IMR-90 (cell line): ENCODE measurements around the gene RALGPS1. TPM values are rescaled to one million over a fixed set of nuclear protein-coding genes. Genes with fewer than 3 reads are reported as not detected.

Experiments used
- ATAC-seq: fragments of 200-7000 bp; cut with Tn5 transposase; 2 replicates; pipeline ENCODE4 v1.9.1; 2020; ENCODE audit warnings: low read depth, mild to moderate bottlenecking, moderate library complexity
- BruUV-seq: library from RNA; stranded (reverse); fragments of 400-500 nt; replicated peaks from 2 replicates; lab custom pipeline; 2021; lab: Mats Ljungman, UMichigan
- CTCF ChIA-PET: fragments of 300-600 bp; formaldehyde crosslinking; extraction: SDS; loops from one replicate; lab custom pipeline; 2021; ENCODE audit warnings: antibody characterized with exemption; lab: Yijun Ruan, JAX
- POLR2A ChIA-PET: fragments of 300-600 bp; sonication (Branson Sonifier 250); formaldehyde crosslinking; loops from one replicate; lab custom pipeline; 2022; ENCODE audit warnings: antibody characterized with exemption; ENCODE audit not compliant: unreplicated experiment; lab: Charles Lee
- DNase-seq: peaks from one replicate; pipeline ENCODE4 v3.0.0; 2013
- H2AFZ ChIP-seq: replicated peaks from 2 replicates; pipeline ENCODE3; 2013; ENCODE audit warnings: low read length, mild to moderate bottlenecking; ENCODE audit not compliant: poor library complexity
- H2AK5ac ChIP-seq: 2 replicates; pipeline ENCODE4 v1.6.1; 2013; ENCODE audit warnings: low read depth, low read length, inconsistent platforms
- H2AK9ac ChIP-seq: replicated peaks from 2 replicates; pipeline ENCODE3; 2013; ENCODE audit warnings: mild to moderate bottlenecking, low read depth, low read length, moderate library complexity; ENCODE audit not compliant: poor library complexity
- H2BK120ac ChIP-seq: 2 replicates; pipeline ENCODE4 v1.6.1; 2013; ENCODE audit warnings: low read depth, low read length, inconsistent platforms
- H2BK15ac ChIP-seq: 3 replicates; pipeline ENCODE4 v1.6.1; 2013; ENCODE audit warnings: low read depth, low read length, inconsistent platforms
- H2BK20ac ChIP-seq: 2 replicates; pipeline ENCODE4 v1.6.1; 2013; ENCODE audit warnings: low read depth, mild to moderate bottlenecking, inconsistent platforms, low read length, moderate library complexity
- H2BK5ac ChIP-seq: 2 replicates; pipeline ENCODE4 v1.6.1; 2013; ENCODE audit warnings: mild to moderate bottlenecking, low read depth, low read length, inconsistent platforms; ENCODE audit not compliant: poor library complexity, severe bottlenecking
- H3K14ac ChIP-seq: replicated peaks from 2 replicates; pipeline ENCODE4 v1.6.1; 2013; ENCODE audit warnings: low read depth, low read length, inconsistent platforms
- H3K18ac ChIP-seq: 2 replicates; pipeline ENCODE4 v1.6.1; 2013; ENCODE audit warnings: low read depth, low read length, control low read depth
- H3K23ac ChIP-seq: 2 replicates; pipeline ENCODE4 v1.6.1; 2013; ENCODE audit warnings: low read depth, low read length, inconsistent platforms
- H3K27ac ChIP-seq: 2 replicates; pipeline ENCODE4 v1.5.1; 2013; ENCODE audit warnings: mild to moderate bottlenecking, control low read depth, low read length; ENCODE audit not compliant: insufficient read depth
- H3K27me3 ChIP-seq: 2 replicates; pipeline ENCODE4 v1.6.1; 2013; ENCODE audit warnings: low read length; ENCODE audit not compliant: control insufficient read depth, insufficient read depth
- H3K36me3 ChIP-seq: 2 replicates; pipeline ENCODE4 v1.6.1; 2013; ENCODE audit warnings: low read length, mixed read lengths; ENCODE audit not compliant: control insufficient read depth, insufficient read depth
- H3K4ac ChIP-seq: 2 replicates; pipeline ENCODE4 v1.6.1; 2013; ENCODE audit warnings: low read depth, low read length, inconsistent platforms
- H3K4me1 ChIP-seq: 2 replicates; pipeline ENCODE4 v1.6.1; 2013; ENCODE audit warnings: low read length, mixed read lengths; ENCODE audit not compliant: control insufficient read depth, insufficient read depth
- H3K4me2 ChIP-seq: 2 replicates; pipeline ENCODE4 v1.6.1; 2013; ENCODE audit warnings: low read depth, mild to moderate bottlenecking, control low read depth, low read length, moderate library complexity
- H3K4me3 ChIP-seq: 2 replicates; pipeline ENCODE4 v1.5.1; 2013; ENCODE audit warnings: low read depth, mild to moderate bottlenecking, control low read depth, low read length, moderate library complexity; ENCODE audit not compliant: insufficient read depth
- H3K56ac ChIP-seq: 2 replicates; pipeline ENCODE4 v1.6.1; 2013; ENCODE audit warnings: low read length, inconsistent platforms; ENCODE audit not compliant: insufficient read depth; ENCODE audit errors: extremely low read depth
- H3K79me1 ChIP-seq, 2 experiments: 2 replicates each; pipeline ENCODE4 v1.6.1; 2013; ENCODE audit warnings: low read length in 2 of 2, inconsistent platforms in 1 of 2, low read depth in 1 of 2
- H3K9ac ChIP-seq: 2 replicates; pipeline ENCODE4 v1.6.1; 2013; ENCODE audit warnings: low read depth, low read length, control low read depth
- H3K9me1 ChIP-seq: 2 replicates; pipeline ENCODE4 v1.6.1; 2013; ENCODE audit warnings: low read length, inconsistent platforms; ENCODE audit not compliant: insufficient read depth
- H3K9me3 ChIP-seq: 2 replicates; pipeline ENCODE4 v1.6.1; 2013; ENCODE audit warnings: low read length; ENCODE audit not compliant: control insufficient read depth, insufficient read depth
- H4K20me1 ChIP-seq: 2 replicates; pipeline ENCODE4 v1.6.1; 2013; ENCODE audit warnings: low read length, inconsistent platforms; ENCODE audit not compliant: insufficient read depth
- H4K5ac ChIP-seq: 2 replicates; pipeline ENCODE4 v1.6.1; 2013; ENCODE audit warnings: mild to moderate bottlenecking, low read depth, low read length, control low read depth
- H4K8ac ChIP-seq, 2 experiments: 2 replicates each; pipeline ENCODE4 v1.6.1; 2013; ENCODE audit warnings: low read depth in 2 of 2, low read length in 2 of 2, control low read depth in 1 of 2, inconsistent platforms in 1 of 2
- H4K91ac ChIP-seq: 2 replicates; pipeline ENCODE4 v1.6.1; 2013; ENCODE audit warnings: low read depth, low read length, inconsistent platforms; ENCODE audit not compliant: insufficient read depth
- BHLHE40 ChIP-seq: fragments of 150-350 bp; IDR thresholded peaks from 2 replicates; pipeline ENCODE4 v1.6.1; 2016; ENCODE audit warnings: mild to moderate bottlenecking, low read depth, low read length
- CEBPB ChIP-seq: IDR thresholded peaks from 2 replicates; pipeline ENCODE4 v1.6.1; 2012; ENCODE audit warnings: low read depth, low read length, improper control_type of control experiment
- CHD1 ChIP-seq: IDR thresholded peaks from 2 replicates; pipeline ENCODE4 v1.6.1; 2012; ENCODE audit warnings: low read depth, low read length, improper control_type of control experiment
- FOS ChIP-seq: fragments of 150-350 bp; IDR thresholded peaks from 2 replicates; pipeline ENCODE4 v1.6.1; 2016; ENCODE audit warnings: low read depth, low read length
- MAFK ChIP-seq: IDR thresholded peaks from 2 replicates; pipeline ENCODE4 v1.6.1; 2012; ENCODE audit warnings: low read depth, low read length, improper control_type of control experiment
- MAZ ChIP-seq: IDR thresholded peaks from 2 replicates; pipeline ENCODE4 v1.6.1; 2012; ENCODE audit warnings: low read depth, mild to moderate bottlenecking, low read length, improper control_type of control experiment, moderate library complexity, borderline replicate concordance
- MXI1 ChIP-seq: IDR thresholded peaks from 2 replicates; pipeline ENCODE4 v1.6.1; 2012; ENCODE audit warnings: low read depth, mild to moderate bottlenecking, low read length, moderate library complexity, borderline replicate concordance
- NFE2L2 ChIP-seq: fragments of 150-350 bp; IDR thresholded peaks from 2 replicates; pipeline ENCODE4 v1.6.1; 2016; ENCODE audit warnings: low read depth, mild to moderate bottlenecking, low read length
- POLR2A ChIP-seq: IDR thresholded peaks from 2 replicates; pipeline ENCODE4 v1.6.1; 2012; ENCODE audit warnings: mild to moderate bottlenecking, low read depth, low read length
- RAD21 ChIP-seq: IDR thresholded peaks from 2 replicates; pipeline ENCODE4 v1.6.1; 2012; ENCODE audit warnings: low read length, improper control_type of control experiment
- RCOR1 ChIP-seq: IDR thresholded peaks from 2 replicates; pipeline ENCODE4 v1.6.1; 2012; ENCODE audit warnings: mild to moderate bottlenecking, low read length, improper control_type of control experiment; ENCODE audit not compliant: insufficient replicate concordance
- RFX5 ChIP-seq: IDR thresholded peaks from 2 replicates; pipeline ENCODE4 v1.8.0; 2012; ENCODE audit warnings: low read depth, mild to moderate bottlenecking, low read length, moderate library complexity
- SMC3 ChIP-seq: fragments of 150-350 bp; IDR thresholded peaks from 2 replicates; pipeline ENCODE4 v1.6.1; 2016; ENCODE audit warnings: low read depth, mild to moderate bottlenecking, antibody characterized with exemption, low read length, moderate library complexity
- WGBS, 2 experiments: methylation state at CpG; one replicate each; pipeline versions ENCODE4 v1.1.5 to v1.1.7; 2013; ENCODE audit warnings: missing lambda C conversion rate in 2 of 2; ENCODE audit not compliant: insufficient read length in 1 of 2; ENCODE audit errors: extremely low coverage in 2 of 2; 5-methylcytosine and 5-hydroxymethylcytosine counted together
- dilution Hi-C: fragments of 300-500 bp; cut with HindIII; formaldehyde crosslinking; loops from one replicate; pipeline ENCODE4 v1.14.3; 2018; ENCODE audit warnings: low sequenced_read_pairs; ENCODE audit not compliant: unreplicated experiment
- in situ Hi-C: fragments of 300-500 bp; cut with MboI; formaldehyde crosslinking; loops from 3 replicates; pipeline ENCODE4 v1.14.3; 2019; ENCODE audit warnings: low sequenced_read_pairs, inconsistent platforms, mixed read lengths
- intact Hi-C: fragments of 100-400 bp; cut with micrococcal nuclease; formaldehyde crosslinking; loops from 2 replicates; pipeline ENCODE4 v1.10.0; 2022
- polyA plus RNA-seq, 3 experiments: library from polyadenylated mRNA; depleted of rRNA; stranded (reverse); fragments of >200 nt; gene quantifications; 2 replicates each; pipeline ENCODE4 v1.2.3, GENCODE V29; 2012; ENCODE audit warnings: low replicate concordance in 1 of 3
- total RNA-seq: library from RNA; depleted of rRNA; stranded (reverse); fragments of >200 nt; gene quantifications from 2 replicates; pipeline ENCODE4 v1.2.3, GENCODE V29; 2012
- TF ChIP-seq, protein P1 (sequence below): fragments of 150-350 bp; IDR thresholded peaks from 2 replicates; pipeline ENCODE4 v1.6.1; 2016; ENCODE audit warnings: low read depth, mild to moderate bottlenecking, low read length, moderate library complexity, borderline replicate concordance
- TF ChIP-seq, protein P2 (sequence below): conservative IDR thresholded peaks from 2 replicates; pipeline ENCODE4 v1.5.1; 2012; ENCODE audit warnings: mild to moderate bottlenecking, low read depth, low read length, improper control_type of control experiment
- TF ChIP-seq, protein P3 (sequence below): fragments of 150-350 bp; IDR thresholded peaks from 2 replicates; pipeline ENCODE4 v1.6.1; 2017; ENCODE audit warnings: mild to moderate bottlenecking, antibody characterized with exemption, low read length, low read depth

The RALGPS1 gene
- total and polyA plus RNA-seq, 2 of the 4 experiments (the other 2 are of a cell fraction) = 0.90 to 2.8 TPM

DNA sequence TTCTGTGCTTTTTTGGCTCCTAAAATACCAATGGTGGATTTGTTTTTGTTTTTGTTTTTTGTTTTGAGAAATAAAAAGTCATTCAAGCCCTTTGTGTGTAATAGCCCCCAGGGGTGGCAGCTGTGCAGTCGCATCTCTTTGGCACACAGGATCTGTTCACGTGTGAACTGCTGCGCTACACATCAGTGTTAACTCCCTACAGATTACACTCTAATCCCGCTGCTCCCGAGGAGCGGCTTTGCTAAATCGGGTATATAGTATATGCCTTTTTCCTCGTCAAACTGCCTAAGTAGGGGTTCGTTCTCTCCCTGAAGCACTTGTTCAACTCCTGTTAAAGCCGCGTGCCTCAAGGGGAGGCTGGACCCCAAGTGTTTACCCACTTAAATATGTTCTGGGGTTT is 31.8 kb upstream of the RALGPS1 start:
- H3K9ac ChIP-seq = no peak overlapping the region
- H2AFZ ChIP-seq = no peak overlapping the region
- DNase-seq = no peak
- H3K18ac ChIP-seq = no peak overlapping the region
- no peak overlapping the region for H2BK15ac ChIP-seq
- no peak overlapping the region for H4K5ac ChIP-seq
- no peak overlapping the region for H3K4ac ChIP-seq
- BruUV-seq = no TSS peak
- dilution Hi-C loops (no loop called here), intact Hi-C loops (no loop called here), in situ Hi-C loops (no loop called here)
- H3K27me3 ChIP-seq = no peaks in the 10 kb centered on the region
- no peak overlapping the region for H2BK120ac ChIP-seq
- no peak overlapping the region for H2AK5ac ChIP-seq
- H3K4me2 ChIP-seq = no peak overlapping the region
- peaks cover 31% of the 10 kb centered on the region for H3K36me3 ChIP-seq
- ChIA-PET POLR2A (no interaction called here), CTCF (no interaction called here)
- no peak overlapping the region for H3K27ac ChIP-seq
- H2AK9ac ChIP-seq = no peak overlapping the region
- TF ChIP-seq CHD1 (no peak), MAFK (no peak), SMC3 (no peak), FOS (no peak), RCOR1 (no peak), MXI1 (no peak), POLR2A (no peak), RFX5 (no peak), NFE2L2 (no peak), RAD21 (no peak), CEBPB (no peak), MAZ (no peak), BHLHE40 (no peak)
- TF ChIP-seq, protein P1, sequence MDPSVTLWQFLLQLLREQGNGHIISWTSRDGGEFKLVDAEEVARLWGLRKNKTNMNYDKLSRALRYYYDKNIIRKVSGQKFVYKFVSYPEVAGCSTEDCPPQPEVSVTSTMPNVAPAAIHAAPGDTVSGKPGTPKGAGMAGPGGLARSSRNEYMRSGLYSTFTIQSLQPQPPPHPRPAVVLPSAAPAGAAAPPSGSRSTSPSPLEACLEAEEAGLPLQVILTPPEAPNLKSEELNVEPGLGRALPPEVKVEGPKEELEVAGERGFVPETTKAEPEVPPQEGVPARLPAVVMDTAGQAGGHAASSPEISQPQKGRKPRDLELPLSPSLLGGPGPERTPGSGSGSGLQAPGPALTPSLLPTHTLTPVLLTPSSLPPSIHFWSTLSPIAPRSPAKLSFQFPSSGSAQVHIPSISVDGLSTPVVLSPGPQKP = no peak
- TF ChIP-seq, protein P2, sequence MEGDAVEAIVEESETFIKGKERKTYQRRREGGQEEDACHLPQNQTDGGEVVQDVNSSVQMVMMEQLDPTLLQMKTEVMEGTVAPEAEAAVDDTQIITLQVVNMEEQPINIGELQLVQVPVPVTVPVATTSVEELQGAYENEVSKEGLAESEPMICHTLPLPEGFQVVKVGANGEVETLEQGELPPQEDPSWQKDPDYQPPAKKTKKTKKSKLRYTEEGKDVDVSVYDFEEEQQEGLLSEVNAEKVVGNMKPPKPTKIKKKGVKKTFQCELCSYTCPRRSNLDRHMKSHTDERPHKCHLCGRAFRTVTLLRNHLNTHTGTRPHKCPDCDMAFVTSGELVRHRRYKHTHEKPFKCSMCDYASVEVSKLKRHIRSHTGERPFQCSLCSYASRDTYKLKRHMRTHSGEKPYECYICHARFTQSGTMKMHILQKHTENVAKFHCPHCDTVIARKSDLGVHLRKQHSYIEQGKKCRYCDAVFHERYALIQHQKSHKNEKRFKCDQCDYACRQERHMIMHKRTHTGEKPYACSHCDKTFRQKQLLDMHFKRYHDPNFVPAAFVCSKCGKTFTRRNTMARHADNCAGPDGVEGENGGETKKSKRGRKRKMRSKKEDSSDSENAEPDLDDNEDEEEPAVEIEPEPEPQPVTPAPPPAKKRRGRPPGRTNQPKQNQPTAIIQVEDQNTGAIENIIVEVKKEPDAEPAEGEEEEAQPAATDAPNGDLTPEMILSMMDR = no peak
- TF ChIP-seq, protein P3, sequence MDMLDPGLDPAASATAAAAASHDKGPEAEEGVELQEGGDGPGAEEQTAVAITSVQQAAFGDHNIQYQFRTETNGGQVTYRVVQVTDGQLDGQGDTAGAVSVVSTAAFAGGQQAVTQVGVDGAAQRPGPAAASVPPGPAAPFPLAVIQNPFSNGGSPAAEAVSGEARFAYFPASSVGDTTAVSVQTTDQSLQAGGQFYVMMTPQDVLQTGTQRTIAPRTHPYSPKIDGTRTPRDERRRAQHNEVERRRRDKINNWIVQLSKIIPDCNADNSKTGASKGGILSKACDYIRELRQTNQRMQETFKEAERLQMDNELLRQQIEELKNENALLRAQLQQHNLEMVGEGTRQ = no peak
- H4K8ac ChIP-seq = no peak overlapping the region
- no peak overlapping the region for H3K14ac ChIP-seq
- no peak overlapping the region for H3K56ac ChIP-seq
- peaks cover 3% of the 10 kb centered on the region for H3K4me1 ChIP-seq
- no peak overlapping the region for H2BK5ac ChIP-seq
- H4K91ac ChIP-seq = no peak overlapping the region
- H3K9me1 ChIP-seq = peaks cover 10% of the 10 kb centered on the region
- 96% methylated on average over 4 of the region's 11 CpGs; no CpG with 5 or more reads in 1 of the 2 experiments for WGBS, 2 experiments
- no peak overlapping the region for H3K4me3 ChIP-seq
- no peak for ATAC-seq
- no peak overlapping the region for H2BK20ac ChIP-seq
- H3K9me3 ChIP-seq = no peaks in the 10 kb centered on the region
- H3K79me1 ChIP-seq = peaks cover 36 to 69% of the 10 kb centered on the region in 2 experiments
- no peak overlapping the region for H3K23ac ChIP-seq
- H4K20me1 ChIP-seq = peaks cover 46% of the 10 kb centered on the region
